ENCODE data around the gene SKA3. TPM values are rescaled to one million over a fixed set of nuclear protein-coding genes. Genes with fewer than 3 reads are reported as not detected.

SKA3 gene
- total RNA-seq, 4 donors from 2014 or later = 0.19 to 2.0 (median 1.2) TPM

GRCh38 chr13:21121616-21122015 is 54.7 kb downstream of the SKA3 start:
- TF ChIP-seq, protein P1, sequence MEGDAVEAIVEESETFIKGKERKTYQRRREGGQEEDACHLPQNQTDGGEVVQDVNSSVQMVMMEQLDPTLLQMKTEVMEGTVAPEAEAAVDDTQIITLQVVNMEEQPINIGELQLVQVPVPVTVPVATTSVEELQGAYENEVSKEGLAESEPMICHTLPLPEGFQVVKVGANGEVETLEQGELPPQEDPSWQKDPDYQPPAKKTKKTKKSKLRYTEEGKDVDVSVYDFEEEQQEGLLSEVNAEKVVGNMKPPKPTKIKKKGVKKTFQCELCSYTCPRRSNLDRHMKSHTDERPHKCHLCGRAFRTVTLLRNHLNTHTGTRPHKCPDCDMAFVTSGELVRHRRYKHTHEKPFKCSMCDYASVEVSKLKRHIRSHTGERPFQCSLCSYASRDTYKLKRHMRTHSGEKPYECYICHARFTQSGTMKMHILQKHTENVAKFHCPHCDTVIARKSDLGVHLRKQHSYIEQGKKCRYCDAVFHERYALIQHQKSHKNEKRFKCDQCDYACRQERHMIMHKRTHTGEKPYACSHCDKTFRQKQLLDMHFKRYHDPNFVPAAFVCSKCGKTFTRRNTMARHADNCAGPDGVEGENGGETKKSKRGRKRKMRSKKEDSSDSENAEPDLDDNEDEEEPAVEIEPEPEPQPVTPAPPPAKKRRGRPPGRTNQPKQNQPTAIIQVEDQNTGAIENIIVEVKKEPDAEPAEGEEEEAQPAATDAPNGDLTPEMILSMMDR (IDR thresholded peaks at IDR 0.05; ENCODE audit: low read depth) = no peak

- TF ChIP-seq, protein P1 (IDR thresholded peaks at IDR 0.05; ENCODE audit: low read depth) = no peak
Observed at GRCh38 chr13:21120191-21120590, 56.2 kb downstream of the SKA3 start.

DNA sequence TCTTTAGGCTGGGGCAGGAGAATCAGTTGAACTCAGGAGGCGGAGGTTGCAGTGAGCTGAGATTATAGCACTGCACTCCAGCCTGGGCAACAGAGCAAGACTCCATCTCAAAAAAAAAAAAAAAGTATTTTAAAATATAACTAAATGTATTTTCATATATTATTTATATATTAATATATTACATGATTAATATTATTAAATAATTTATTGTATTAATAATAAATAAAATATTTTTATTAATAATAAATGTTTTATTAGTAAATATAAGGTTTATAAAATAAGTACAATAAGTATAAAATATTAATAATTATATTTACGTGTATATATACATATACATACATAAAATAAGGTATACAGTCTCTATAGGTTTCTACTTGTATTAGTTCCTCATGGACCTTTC is 56.8 kb downstream of the SKA3 start:
- TF ChIP-seq, protein P1 (IDR thresholded peaks at IDR 0.05; ENCODE audit: low read depth) = no peak

DNA sequence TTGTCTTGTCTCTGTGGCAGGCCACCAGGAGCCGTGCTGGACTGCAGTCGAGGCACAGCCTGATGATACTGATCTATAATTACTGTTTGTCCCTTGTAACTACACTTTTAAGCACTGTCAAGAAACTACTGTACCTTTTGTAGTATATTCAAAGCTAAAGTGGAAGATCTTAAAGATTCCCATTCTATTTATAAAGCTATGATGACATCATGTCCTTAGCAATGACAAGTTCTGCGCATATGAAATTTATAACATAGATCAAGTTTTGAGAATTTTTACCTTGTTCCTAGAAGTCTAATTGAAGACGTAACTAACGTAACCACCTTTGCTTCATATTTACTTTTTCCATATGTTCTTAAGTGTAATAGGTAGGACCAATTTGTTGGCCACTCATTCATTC is 58.2 kb downstream of the SKA3 start:
- TF ChIP-seq, protein P1 (IDR thresholded peaks at IDR 0.05; ENCODE audit: low read depth) = no peak

GRCh38 chr13:21117104-21117809 is 59.1 kb downstream of the SKA3 start:
- TF ChIP-seq, protein P1 (IDR thresholded peaks at IDR 0.05; ENCODE audit: low read depth) = no peak

DNA sequence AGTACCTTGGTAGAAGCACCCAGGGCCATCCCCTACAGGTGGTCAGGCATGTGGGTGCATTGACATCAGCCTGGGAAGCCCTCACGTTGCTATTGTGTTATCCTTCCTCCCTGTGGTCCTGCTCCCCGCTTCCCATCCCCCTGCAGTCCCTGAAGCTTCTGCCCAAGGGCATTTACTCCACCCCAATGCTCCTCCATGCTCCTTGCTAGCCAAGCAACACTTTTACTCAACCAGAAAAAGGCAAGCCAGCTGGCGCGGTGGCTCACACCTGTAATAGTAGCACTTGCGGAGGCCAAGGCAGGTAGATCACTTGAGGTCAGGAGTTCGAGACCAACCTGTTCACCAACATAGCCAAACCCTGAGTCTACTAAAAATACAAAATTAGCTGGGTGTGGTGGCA is 60.2 kb downstream of the SKA3 start:
- TF ChIP-seq, protein P1 (IDR thresholded peaks at IDR 0.05; ENCODE audit: low read depth) = no peak

- TF ChIP-seq, protein P1 (IDR thresholded peaks at IDR 0.05; ENCODE audit: low read depth) = no peak
Observed at GRCh38 chr13:21115231-21115630, 61.1 kb downstream of the SKA3 start.
